ENCODE data around the gene STK25. TPM values are rescaled to one million over a fixed set of nuclear protein-coding genes. Genes with fewer than 3 reads are reported as not detected.
"Not testable (repeated sequence)": the region's sequence is repeated elsewhere in the genome, so short reads cannot be mapped to it uniquely, and the experiment has no call there.

The STK25 gene
- total RNA-seq, 1 experiment from 2014 or later, result 361 TPM

- DNase-seq (ENCODE audit: low read depth), result no peak
These were observed 40.5 kb downstream of the STK25 start for GRCh38 chr2:241467777-241468475.

- DNase-seq (ENCODE audit: low read depth), result no peak
These were observed 42.2 kb downstream of the STK25 start for GRCh38 chr2:241466230-241466629.

GRCh38 chr2:241465543-241465942, 42.8 kb downstream of the STK25 start:
- DNase-seq (ENCODE audit: low read depth), result no peak

GRCh38 chr2:241463276-241464135, 44.9 kb downstream of the STK25 start:
- DNase-seq (ENCODE audit: low read depth), result peak; percentile 19

GRCh38 chr2:241461693-241462677, 46.4 kb downstream of the STK25 start:
- DNase-seq (ENCODE audit: low read depth), result no peak

- DNase-seq (ENCODE audit: low read depth), result no peak
These were observed 47.8 kb downstream of the STK25 start for GRCh38 chr2:241460631-241461030.

- DNase-seq (ENCODE audit: low read depth), result no peak
These were observed 48.9 kb downstream of the STK25 start for GRCh38 chr2:241459520-241459919.

GRCh38 chr2:241458687-241459086, 49.7 kb downstream of the STK25 start:
- DNase-seq (ENCODE audit: low read depth), result no peak

- no peak for DNase-seq (ENCODE audit: low read depth)
These were observed 51.8 kb downstream of the STK25 start for GRCh38 chr2:241456546-241456945.

GRCh38 chr2:241454837-241455485, 53.4 kb downstream of the STK25 start:
- no peak for DNase-seq (ENCODE audit: low read depth)

GRCh38 chr2:241453919-241454318, 54.5 kb downstream of the STK25 start:
- DNase-seq (ENCODE audit: low read depth), result not testable (repeated sequence)

GRCh38 chr2:241451840-241452506, 56.4 kb downstream of the STK25 start:
- no peak for DNase-seq (ENCODE audit: low read depth)

GRCh38 chr2:241450092-241450491, 58.3 kb downstream of the STK25 start:
- DNase-seq (ENCODE audit: low read depth), result not testable (repeated sequence)

GRCh38 chr2:241445426-241445825, 63.0 kb downstream of the STK25 start:
- no peak for DNase-seq (ENCODE audit: low read depth)

GRCh38 chr2:241443486-241444223, 64.7 kb downstream of the STK25 start:
- peak; percentile 79 for DNase-seq (ENCODE audit: low read depth)

Other genes starting within 250 kb of the STK25 start
- gene HDLBP, start 192.9 kb downstream of the STK25 start, total RNA-seq (2014; rRNA removed), result 480 and 516 TPM in 2 replicates
- gene SEPTIN2, start 192.7 kb downstream of the STK25 start, total RNA-seq (2014; rRNA removed), result 350 and 372 TPM in 2 replicates
- 24.1 and 30.4 TPM in 2 replicates for gene FARP2, start 152.3 kb downstream of the STK25 start, total RNA-seq (2014; rRNA removed)
- 67.3 and 69.6 TPM in 2 replicates for gene BOK, start 50.2 kb upstream of the STK25 start, total RNA-seq (2014; rRNA removed)
- gene THAP4, start 128.6 kb upstream of the STK25 start, total RNA-seq (2014; rRNA removed), result 59.4 and 63.5 TPM in 2 replicates
- gene ATG4B, start 129.1 kb upstream of the STK25 start, total RNA-seq (2014; rRNA removed), result 68.9 and 99.8 TPM in 2 replicates
- 108 and 132 TPM in 2 replicates for gene DTYMK, start 178.2 kb upstream of the STK25 start, total RNA-seq (2014; rRNA removed)
- 22.2 and 24.7 TPM in 2 replicates for gene ING5, start 193.5 kb upstream of the STK25 start, total RNA-seq (2014; rRNA removed)
- gene D2HGDH, start 226.0 kb upstream of the STK25 start, total RNA-seq (2014; rRNA removed), result 12.7 and 13.5 TPM in 2 replicates